HEK293T (cell line): ENCODE data around the gene RRH.
"Not testable (repeated sequence)": the region's sequence is repeated elsewhere in the genome, so short reads cannot be mapped to it uniquely, and the experiment has no call there.

ENCODE experiments used
- CTCF ChIA-PET: fragments of 350-600 bp; formaldehyde crosslinking; extraction: SDS; loops from one replicate; lab custom pipeline; 2021; ENCODE audit warnings: antibody characterized with exemption, inconsistent platforms; lab: Yijun Ruan, JAX
- POLR2A ChIA-PET: fragments of 350-600 bp; formaldehyde crosslinking; extraction: SDS; loops from one replicate; lab custom pipeline; 2020; ENCODE audit warnings: antibody characterized with exemption, inconsistent platforms; lab: Yijun Ruan, JAX
- DNase-seq: peaks from one replicate; pipeline ENCODE4 v3.0.0; 2012; ENCODE audit warnings: mixed read lengths; ENCODE audit errors: extremely low spot score
- ARNT ChIP-seq: fragments of 450-650 bp; IDR thresholded peaks from 2 replicates; pipeline ENCODE4 v1.6.1; 2017; ENCODE audit warnings: mild to moderate bottlenecking
- BHLHE40 ChIP-seq: fragments of 450-650 bp; IDR thresholded peaks from 2 replicates; pipeline ENCODE4 v1.6.1; 2016; ENCODE audit warnings: mild to moderate bottlenecking, moderate library complexity, borderline replicate concordance
- CTBP1 ChIP-seq: fragments of 450-650 bp; IDR thresholded peaks from 2 replicates; pipeline ENCODE4 v1.6.1; 2016; ENCODE audit warnings: borderline replicate concordance
- ELF4 ChIP-seq: fragments of 450-650 bp; IDR thresholded peaks from 2 replicates; pipeline ENCODE4 v1.6.1; 2017; ENCODE audit warnings: antibody characterized with exemption
- FOXA1 ChIP-seq: fragments of 450-650 bp; IDR thresholded peaks from 2 replicates; pipeline ENCODE4 v1.6.1; 2016; ENCODE audit warnings: mild to moderate bottlenecking
- FOXK2 ChIP-seq: fragments of 450-650 bp; IDR thresholded peaks from 2 replicates; pipeline ENCODE4 v1.6.1; 2016; ENCODE audit warnings: mild to moderate bottlenecking
- FOXM1 ChIP-seq: fragments of 450-650 bp; IDR thresholded peaks from 2 replicates; pipeline ENCODE4 v1.6.1; 2017; ENCODE audit warnings: mild to moderate bottlenecking, borderline replicate concordance
- HDGF ChIP-seq: fragments of 450-650 bp; IDR thresholded peaks from 2 replicates; pipeline ENCODE4 v1.6.1; 2017; ENCODE audit warnings: antibody characterized with exemption, borderline replicate concordance
- L3MBTL2 ChIP-seq: fragments of 450-650 bp; conservative IDR thresholded peaks from 2 replicates; pipeline ENCODE4 v1.6.1; 2016; ENCODE audit warnings: mild to moderate bottlenecking
- LEF1 ChIP-seq: fragments of 450-650 bp; IDR thresholded peaks from 2 replicates; pipeline ENCODE4 v1.6.1; 2017; ENCODE audit warnings: mild to moderate bottlenecking, borderline replicate concordance
- NFRKB ChIP-seq: fragments of 450-650 bp; IDR thresholded peaks from 2 replicates; pipeline ENCODE4 v1.6.1; 2016; ENCODE audit warnings: mild to moderate bottlenecking, moderate library complexity
- PKNOX1 ChIP-seq: fragments of 450-650 bp; IDR thresholded peaks from 2 replicates; pipeline ENCODE4 v1.6.1; 2016
- SP1 ChIP-seq: fragments of 450-650 bp; IDR thresholded peaks from 2 replicates; pipeline ENCODE4 v1.6.1; 2017
- SUZ12 ChIP-seq: fragments of 450-650 bp; IDR thresholded peaks from 2 replicates; pipeline ENCODE4 v1.6.1; 2016; ENCODE audit warnings: mild to moderate bottlenecking
- TARDBP ChIP-seq: fragments of 450-650 bp; IDR thresholded peaks from 2 replicates; pipeline ENCODE4 v1.6.1; 2016
- ZNF384 ChIP-seq: fragments of 450-650 bp; IDR thresholded peaks from 2 replicates; pipeline ENCODE4 v1.6.1; 2016

RRH gene

GRCh38 chr4:109836985-109837384 is 9.2 kb downstream of the RRH start:
- TF ChIP-seq ELF4 (no peak), SUZ12 (no peak), CTBP1 (no peak), BHLHE40 (no peak), TARDBP (no peak), SP1 (no peak), LEF1 (no peak), ZNF384 (no peak), FOXA1 (no peak), ARNT (no peak), HDGF (no peak), NFRKB (no peak), FOXM1 (no peak), FOXK2 (no peak), PKNOX1 (no peak), L3MBTL2 (no peak)
- DNase-seq: no peak
- POLR2A ChIA-PET: no interaction called here

GRCh38 chr4:109846395-109847098 is 18.8 kb downstream of the RRH start:
- TF ChIP-seq SP1 (no peak), PKNOX1 (no peak), HDGF (no peak), BHLHE40 (no peak), TARDBP (no peak), CTBP1 (no peak), LEF1 (no peak), FOXK2 (no peak), SUZ12 (no peak), NFRKB (no peak), FOXM1 (no peak), ELF4 (no peak), L3MBTL2 (no peak), FOXA1 (no peak), ARNT (no peak), ZNF384 (no peak)
- DNase-seq: no peak
- CTCF ChIA-PET: no interaction called here
- POLR2A ChIA-PET: no interaction called here

More at GRCh38 chr4:109836985-109837384, 9.2 kb downstream of the RRH start:
- CTCF ChIA-PET: no interaction called here

GRCh38 chr4:109847896-109848442 is 20.2 kb downstream of the RRH start, which contains the start of gene LRIT3:
LRIT3 (plus strand) TSS chr4:109848107; CDS start chr4:109848202, 95 bp downstream.
- ChIA-PET CTCF (no interaction called here), POLR2A (no interaction called here)
- no peak for DNase-seq
- TF ChIP-seq CTBP1 (no peak), FOXK2 (no peak), PKNOX1 (no peak), SP1 (no peak), L3MBTL2 (no peak), FOXM1 (no peak), HDGF (no peak), FOXA1 (no peak), ELF4 (no peak), LEF1 (no peak), SUZ12 (no peak)

- DNase-seq: no peak
- ChIA-PET POLR2A (no interaction called here), CTCF (no interaction called here)
- TF ChIP-seq HDGF (no peak), SUZ12 (no peak), ARNT (no peak), CTBP1 (no peak), PKNOX1 (no peak), FOXK2 (no peak), FOXM1 (no peak), ELF4 (no peak), NFRKB (no peak), SP1 (no peak), TARDBP (no peak), FOXA1 (no peak), L3MBTL2 (no peak), BHLHE40 (no peak), ZNF384 (no peak)
Measured at GRCh38 chr4:109848501-109848900, 20.7 kb downstream of the RRH start.

GRCh38 chr4:109850601-109851000 is 22.8 kb downstream of the RRH start:
- no peak for TF ChIP-seq L3MBTL2
- TF ChIP-seq ARNT: no peak
- no peak for TF ChIP-seq SP1
- no peak for TF ChIP-seq FOXK2
- no peak for DNase-seq
- CTCF ChIA-PET: no interaction called here
- POLR2A ChIA-PET: no interaction called here

- DNase-seq, POLR2A ChIA-PET, CTCF ChIA-PET: not testable (repeated sequence)
Measured at GRCh38 chr4:109859426-109860300, 31.9 kb downstream of the RRH start.
